Endothelial cell of umbilical vein (primary cell): Measurements from ENCODE around the gene AHSA1. TPM values are rescaled to one million over a fixed set of nuclear protein-coding genes. Genes with fewer than 3 reads are reported as not detected.

Experiments used
- BruUV-seq: library from RNA; stranded (reverse); fragments of 400-500 nt; replicated peaks from 2 replicates; lab custom pipeline; 2021; lab: Mats Ljungman, UMichigan
- CTCF ChIA-PET: fragments of 300-600, 350-600 bp; sonication (Branson Sonifier 250); formaldehyde crosslinking; loops from one replicate; lab custom pipeline; 2021; ENCODE audit warnings: antibody characterized with exemption, inconsistent platforms; lab: Charles Lee
- POLR2A ChIA-PET: fragments of 300-600, 350-600 bp; sonication (Branson Sonifier 250); formaldehyde crosslinking; loops from one replicate; lab custom pipeline; 2021; ENCODE audit warnings: antibody characterized with exemption, inconsistent platforms; lab: Charles Lee
- DNase-seq: peaks from one replicate; pipeline ENCODE4 v3.0.0-alpha.2; 2011; ENCODE audit warnings: low read depth, low spot score
- FAIRE-seq: peaks from 2 replicates; lab custom pipeline; 2011; peaks lifted over from hg19 to GRCh38; lab: Jason Lieb, UNC
- H2AFZ ChIP-seq: 2 replicates; pipeline ENCODE4 v1.6.0; 2012; ENCODE audit warnings: low read depth, low read length, control low read depth, inconsistent platforms
- H3K27ac ChIP-seq: 2 replicates; pipeline ENCODE4 v1.5.1; 2011; ENCODE audit warnings: low read depth, mild to moderate bottlenecking, control low read depth, low read length, moderate library complexity; ENCODE audit not compliant: insufficient read depth
- H3K27me3 ChIP-seq, 2 experiments: 2 replicates each; pipeline versions ENCODE4 v1.6.0 to v1.6.1; 2011; ENCODE audit warnings: low read length in 2 of 2, mixed read lengths in 1 of 2; ENCODE audit not compliant: control insufficient read depth in 2 of 2, insufficient read depth in 2 of 2
- H3K36me3 ChIP-seq, 2 experiments: 2 replicates in 1 of 2; 3 replicates in 1 of 2; pipeline ENCODE4 v1.5.1; 2011; ENCODE audit warnings: low read length in 2 of 2, mild to moderate bottlenecking in 1 of 2, moderate library complexity in 1 of 2; ENCODE audit not compliant: control insufficient read depth in 2 of 2, insufficient read depth in 2 of 2; ENCODE audit errors: extremely low read depth in 1 of 2
- H3K4me1 ChIP-seq: 3 replicates; pipeline ENCODE4 v1.5.1; 2011; ENCODE audit warnings: mild to moderate bottlenecking, low read length; ENCODE audit not compliant: control insufficient read depth, insufficient read depth; ENCODE audit errors: extremely low read depth
- H3K4me2 ChIP-seq: 2 replicates; pipeline ENCODE4 v1.6.1; 2011; ENCODE audit warnings: low read length, control low read depth, mixed read lengths; ENCODE audit not compliant: insufficient read depth
- H3K4me3 ChIP-seq, 3 experiments: fragments of 200-600 bp in 1 of 3; sonication (generic), shearing (Covaris generic) in 1 of 3; replicated peaks in 1 of 3; 2 replicates each; pipeline ENCODE4 v1.5.1; 2011 to 2016; ENCODE audit warnings: control low read depth in 3 of 3, low read length in 3 of 3, mild to moderate bottlenecking in 2 of 3, inconsistent platforms in 1 of 3, low read depth in 1 of 3, moderate library complexity in 1 of 3; ENCODE audit not compliant: insufficient read depth in 1 of 3
- H3K79me2 ChIP-seq: 2 replicates; pipeline ENCODE4 v1.6.0; 2012; ENCODE audit warnings: low read length, inconsistent platforms; ENCODE audit not compliant: control insufficient read depth, insufficient read depth
- H3K9ac ChIP-seq: replicated peaks from 2 replicates; pipeline ENCODE3; 2011; ENCODE audit warnings: low read length, control low read depth; ENCODE audit not compliant: insufficient read depth; ENCODE audit errors: extremely low read depth
- H3K9me1 ChIP-seq: replicated peaks from 3 replicates; pipeline ENCODE4 v1.6.0; 2011; ENCODE audit warnings: mild to moderate bottlenecking, low read length; ENCODE audit not compliant: control insufficient read depth, insufficient read depth; ENCODE audit errors: extremely low read depth
- H3K9me3 ChIP-seq: replicated peaks from 2 replicates; pipeline ENCODE4 v1.5.1; 2012; ENCODE audit warnings: low read length, inconsistent platforms; ENCODE audit not compliant: control insufficient read depth, insufficient read depth
- H4K20me1 ChIP-seq: replicated peaks from 2 replicates; pipeline ENCODE3; 2011; ENCODE audit warnings: mild to moderate bottlenecking, low read length; ENCODE audit not compliant: control insufficient read depth, insufficient read depth; ENCODE audit errors: extremely low read depth
- CTCF ChIP-seq, 2 donors: IDR thresholded peaks; 1 replicate in 1 of 2; 2 replicates in 1 of 2; pipeline ENCODE4 v1.5.1; 2011; ENCODE audit warnings: low read length in 2 of 2, mild to moderate bottlenecking in 2 of 2, moderate library complexity in 2 of 2, control low read depth in 1 of 2, inconsistent platforms in 1 of 2, low read depth in 1 of 2; ENCODE audit not compliant: insufficient read depth in 1 of 2; ENCODE audit errors: extremely low read depth in 1 of 2
- FOS ChIP-seq: IDR thresholded peaks from 2 replicates; pipeline ENCODE4 v1.6.1; 2011; ENCODE audit warnings: mild to moderate bottlenecking, low read length, moderate library complexity, borderline replicate concordance; ENCODE audit not compliant: insufficient read depth
- MAX ChIP-seq: IDR thresholded peaks from 2 replicates; pipeline ENCODE4 v1.6.1; 2011; ENCODE audit not compliant: insufficient read depth, insufficient read length
- POLR2AphosphoS5 ChIP-seq: IDR thresholded peaks from 2 replicates; pipeline ENCODE4 v1.6.1; 2012; ENCODE audit warnings: low read depth, mild to moderate bottlenecking, control low read depth, low read length, moderate library complexity; ENCODE audit not compliant: insufficient read depth
- dilution Hi-C: fragments of 300-500 bp; cut with MboI; formaldehyde crosslinking; loops from one replicate; pipeline ENCODE4 v1.15.0; 2019; ENCODE audit warnings: low sequenced_read_pairs; ENCODE audit not compliant: extremely low pct_ligation_motif_present
- intact Hi-C: fragments of 100-400 bp; cut with micrococcal nuclease; formaldehyde crosslinking; loops from one replicate; pipeline ENCODE4 v1.10.0; 2022
- polyA plus RNA-seq, 4 experiments: library from polyadenylated mRNA; depleted of rRNA in 3 of 4; stranded (reverse) in 3 of 4; unstranded in 1 of 4; fragments of >200 nt; gene quantifications; 2 replicates each; pipeline versions ENCODE4 v1.2.1 to v1.2.3, GENCODE V29; 2011 to 2012; ENCODE audit warnings: missing spikeins in 1 of 4
- total RNA-seq: library from RNA; stranded (reverse); gene quantifications from 2 replicates; pipeline ENCODE4 v1.2.3, GENCODE V29; 2021

The AHSA1 gene
- total and polyA plus RNA-seq, 2 donors (not counting 3 experiments of a cell fraction or from before 2014, with no cell fraction given), result 122 to 166 TPM

- POLR2A ChIA-PET, result interaction anchor here (0.7 to 1.1 kb wide), 2 partner anchors 84 to 138 kb away, joined by 3 to 4 read pairs; partner anchors contain the start of gene GSTZ1
- Histone ChIP-seq H3K27me3 (no peaks in the 10 kb centered on the region), H2AFZ (no peak overlapping the region), H3K36me3 (peaks cover 22 to 24% of the 10 kb centered on the region in 2 experiments), H3K27ac (peak overlapping the region; percentile 76), H3K9ac (peak overlapping the region; percentile 87), H4K20me1 (peaks cover 2% of the 10 kb centered on the region), H3K9me3 (no peaks in the 10 kb centered on the region), H3K79me2 (peaks cover 40% of the 10 kb centered on the region), H3K9me1 (no peaks in the 10 kb centered on the region), H3K4me2 (peak overlapping the region; percentile 94), H3K4me1 (peaks cover 21% of the 10 kb centered on the region), H3K4me3 (peak overlapping the region; percentile 45 to 86 (median 66))
- TSS peak; percentile 29 for BruUV-seq
- DNase-seq, result peak; percentile 84
- dilution Hi-C loops (no loop called here), intact Hi-C loops (loop anchor here (1.0 to 5.0 kb wide), 6 partner anchors 84 to 362 kb away; partner anchors contain the start of genes CIPC and SPTLC2)
- FAIRE-seq, result peak; percentile 84
- CTCF ChIA-PET, result interaction anchor here (0.5 to 3.8 kb wide), 40 partner anchors 10 to 595 kb away, joined by 3 to 75 read pairs (median 4); no protein-coding TSS in a partner anchor
- TF ChIP-seq FOS, result no peak
- TF ChIP-seq POLR2AphosphoS5, result no peak
- TF ChIP-seq MAX, result no peak
- peak; percentile 68 to 79 for TF ChIP-seq CTCF (IDR thresholded peaks at IDR 0.05; ENCODE audit: extremely low read depth in 1 of 2, insufficient read depth in 1 of 2, low read depth in 1 of 2, low read length in 2 of 2)
Measured at GRCh38 chr14:77459072-77459723, 1.3 kb downstream of the AHSA1 start.
